Measurements from ENCODE around the gene KCNA5. TPM values are rescaled to one million over a fixed set of nuclear protein-coding genes. Genes with fewer than 3 reads are reported as not detected.
A peak's percentile ranks its signal among the peaks of the same experiment; 100 is the strongest.

Gene KCNA5
- 0.34 and 0.50 TPM in 2 replicates for total RNA-seq

GRCh38 chr12:5043589-5044419 lies at the start of gene KCNA5:
Gene KCNA5 (plus strand): TSS chr12:5043879. CDS start chr12:5044148, 269 bp downstream.
- TF ChIP-seq CTCF (IDR thresholded peaks at IDR 0.05; ENCODE audit: insufficient read depth, low read length, poor library complexity, severe bottlenecking): no peak
- no peaks in the 10 kb centered on the region for H3K36me3 ChIP-seq (ENCODE audit: control insufficient read depth, insufficient read depth, low read length)
- DNase-seq (ENCODE audit: low read depth): no peak
- H3K27me3 ChIP-seq (ENCODE audit: control insufficient read depth, insufficient read depth, low read length): peaks cover 35% of the 10 kb centered on the region
- peak within 1 kb of the TSS; percentile 32 for H3K4me3 ChIP-seq (ENCODE audit: low read depth, low read length)

GRCh38 chr12:4994622-4995021 lies 49.1 kb upstream of the KCNA5 start:
- no peak for TF ChIP-seq CTCF (IDR thresholded peaks at IDR 0.05; ENCODE audit: insufficient read depth, low read length, poor library complexity, severe bottlenecking)
- H3K36me3 ChIP-seq (ENCODE audit: control insufficient read depth, insufficient read depth, low read length): no peaks in the 10 kb centered on the region
- DNase-seq (ENCODE audit: low read depth): no peak
- no peak overlapping the region for H3K4me3 ChIP-seq (ENCODE audit: low read depth, low read length)
- peaks cover 2% of the 10 kb centered on the region for H3K27me3 ChIP-seq (ENCODE audit: control insufficient read depth, insufficient read depth, low read length)

GRCh38 chr12:4996714-4997113 lies 47.0 kb upstream of the KCNA5 start:
- H3K27me3 ChIP-seq (ENCODE audit: control insufficient read depth, insufficient read depth, low read length): peaks cover 7% of the 10 kb centered on the region
- TF ChIP-seq CTCF (IDR thresholded peaks at IDR 0.05; ENCODE audit: insufficient read depth, low read length, poor library complexity, severe bottlenecking): no peak
- DNase-seq (ENCODE audit: low read depth): no peak
- no peaks in the 10 kb centered on the region for H3K36me3 ChIP-seq (ENCODE audit: control insufficient read depth, insufficient read depth, low read length)
- no peak overlapping the region for H3K4me3 ChIP-seq (ENCODE audit: low read depth, low read length)

GRCh38 chr12:4997939-4998338 lies 45.7 kb upstream of the KCNA5 start:
- DNase-seq (ENCODE audit: low read depth): peak; percentile 65
- H3K36me3 ChIP-seq (ENCODE audit: control insufficient read depth, insufficient read depth, low read length): no peaks in the 10 kb centered on the region

GRCh38 chr12:5000204-5000603 lies 43.5 kb upstream of the KCNA5 start:
- no peak for TF ChIP-seq CTCF (IDR thresholded peaks at IDR 0.05; ENCODE audit: insufficient read depth, low read length, poor library complexity, severe bottlenecking)
- Histone ChIP-seq H3K27me3 (ENCODE audit: control insufficient read depth, insufficient read depth, low read length) (peaks cover 6% of the 10 kb centered on the region), H3K36me3 (ENCODE audit: control insufficient read depth, insufficient read depth, low read length) (no peaks in the 10 kb centered on the region), H3K4me3 (ENCODE audit: low read depth, low read length) (no peak overlapping the region)
- no peak for DNase-seq (ENCODE audit: low read depth)

More at GRCh38 chr12:4997939-4998338, 45.7 kb upstream of the KCNA5 start:
- no peak for TF ChIP-seq CTCF (IDR thresholded peaks at IDR 0.05; ENCODE audit: insufficient read depth, low read length, poor library complexity, severe bottlenecking)
- no peak overlapping the region for H3K4me3 ChIP-seq (ENCODE audit: low read depth, low read length)
- peaks cover 7% of the 10 kb centered on the region for H3K27me3 ChIP-seq (ENCODE audit: control insufficient read depth, insufficient read depth, low read length)
